Activated CD4-positive, alpha-beta T cell treated with anti-CD3 and anti-CD28 coated beads for 1 hour (primary cell): ENCODE results near the gene AAK1.
"Not testable (repeated sequence)": the region's sequence is repeated elsewhere in the genome, so short reads cannot be mapped to it uniquely, and the experiment has no call there.

Source experiments
- DNase-seq: peaks from one replicate; pipeline ENCODE4 v3.0.0-alpha.2; 2020

Gene AAK1

DNA sequence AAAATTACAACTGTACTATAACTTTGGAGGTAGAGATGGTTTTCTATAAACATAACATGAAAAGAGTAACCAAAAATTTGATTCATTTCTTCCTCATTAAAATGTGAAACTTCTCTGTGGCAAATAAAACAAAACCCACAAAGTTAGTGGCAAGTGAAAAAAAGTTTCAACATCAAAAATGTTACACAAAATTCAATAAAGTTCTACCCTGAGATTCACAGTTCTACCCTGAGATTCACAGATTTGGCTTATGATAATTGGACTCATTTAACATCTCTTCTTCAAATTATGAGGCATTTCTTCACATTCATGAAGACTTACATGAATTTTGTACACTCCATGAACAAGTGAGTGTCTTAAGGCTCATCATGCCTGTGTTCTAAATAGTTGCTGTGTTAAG lies 51.0 kb downstream of the AAK1 start:
- no peak for DNase-seq

DNA sequence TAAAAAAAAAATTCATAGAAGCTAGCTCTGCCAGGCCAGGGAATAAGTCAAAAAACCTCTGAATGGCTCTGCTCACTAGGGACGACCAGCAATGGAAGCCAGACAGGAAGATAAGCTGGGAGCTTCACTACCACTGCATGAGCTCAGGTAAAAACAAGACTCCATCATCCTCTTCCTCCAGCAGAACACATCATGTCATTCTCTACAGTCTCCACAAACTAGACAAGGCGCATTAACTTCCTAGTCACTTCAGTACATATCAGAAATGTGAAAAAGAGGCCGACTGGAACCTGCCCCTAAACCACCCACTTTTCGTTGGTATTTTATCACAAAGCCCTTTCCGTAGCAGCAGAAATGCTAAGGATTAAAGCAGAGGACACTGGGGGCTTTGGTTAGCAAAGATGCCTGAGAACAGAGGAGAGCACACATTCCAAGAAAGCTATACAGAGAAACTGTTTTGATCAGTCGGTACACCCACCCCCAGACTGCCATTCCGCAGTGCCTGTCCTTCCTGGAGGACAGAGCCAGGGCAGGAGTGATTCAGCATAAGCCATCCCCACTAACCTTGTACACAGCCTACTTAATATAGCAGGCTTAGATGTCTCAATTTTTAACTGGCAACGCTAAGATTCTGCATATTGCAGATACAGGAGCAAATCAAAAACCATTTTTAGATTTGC lies 53.4 kb downstream of the AAK1 start:
- DNase-seq, result no peak

DNA sequence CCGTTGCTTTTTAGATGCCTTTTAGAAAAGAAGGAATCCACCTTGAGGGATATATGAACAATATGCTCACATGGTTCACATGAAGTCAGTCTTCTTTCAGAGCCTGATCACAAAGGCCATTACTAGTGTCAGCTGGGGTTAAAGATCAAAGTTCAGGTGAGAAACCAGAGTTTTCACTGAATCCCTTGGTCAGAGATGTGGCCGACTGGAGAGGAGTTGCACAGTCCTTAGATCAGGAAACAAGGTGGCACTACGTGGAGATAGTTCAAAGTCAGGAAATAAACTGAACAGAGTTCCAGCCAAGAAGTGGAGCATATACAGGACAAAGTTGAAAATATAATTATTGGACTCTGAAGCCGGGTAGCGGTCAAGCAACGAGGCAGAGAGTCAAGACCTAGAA lies 54.6 kb downstream of the AAK1 start:
- no peak for DNase-seq

DNA sequence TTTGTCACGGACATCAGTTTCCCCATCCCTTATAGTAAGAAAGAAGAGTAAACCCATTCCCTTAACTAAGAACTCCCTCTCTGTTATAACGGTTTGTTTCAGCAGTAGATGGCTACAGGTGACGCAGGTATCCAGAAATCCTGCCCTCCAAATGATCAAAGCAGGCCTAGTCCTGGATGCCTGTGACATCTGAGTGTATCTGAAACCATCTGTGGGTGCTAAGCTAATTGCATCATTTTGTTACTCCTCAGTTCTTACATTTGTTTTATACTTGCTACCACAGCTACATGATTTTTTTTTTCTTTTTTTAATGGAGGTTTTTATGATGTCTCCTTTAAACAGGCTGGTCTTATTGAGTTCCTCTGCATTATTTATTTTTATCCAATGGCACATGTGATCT lies 55.1 kb downstream of the AAK1 start:
- DNase-seq, result no peak

DNA sequence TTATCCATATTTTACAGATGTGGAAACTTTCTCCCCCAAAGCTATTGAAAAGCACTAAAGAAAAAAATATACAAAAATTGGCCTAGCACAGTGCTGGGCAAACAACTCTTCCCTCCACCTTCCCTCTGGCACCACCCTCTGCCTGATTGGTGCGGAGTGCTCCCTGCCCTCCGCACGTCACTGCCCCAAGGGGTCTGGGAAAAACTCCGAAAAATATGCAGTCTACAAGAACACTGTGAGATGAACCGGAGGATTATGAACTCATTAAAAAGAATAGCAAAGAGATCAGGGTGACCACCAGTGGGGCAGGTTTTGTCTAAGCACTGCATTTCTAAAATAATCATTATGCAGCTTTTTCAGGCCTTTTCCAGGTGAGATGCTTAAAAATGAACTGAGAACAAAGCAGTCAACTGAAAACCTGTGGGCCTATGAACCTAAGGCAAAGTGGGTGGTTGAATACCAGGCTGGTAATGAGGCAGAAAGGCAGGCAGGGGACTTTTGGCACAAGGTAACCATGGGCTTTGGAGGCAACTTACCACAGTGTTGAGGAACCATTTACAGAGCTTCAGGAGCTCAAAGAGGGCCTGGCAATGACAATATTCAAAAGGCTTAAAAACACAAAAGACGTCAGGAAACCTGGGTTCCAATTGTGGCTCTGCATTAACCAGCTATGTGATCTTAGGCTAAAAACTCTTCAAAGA lies 57.5 kb downstream of the AAK1 start:
- DNase-seq, result no peak

DNA sequence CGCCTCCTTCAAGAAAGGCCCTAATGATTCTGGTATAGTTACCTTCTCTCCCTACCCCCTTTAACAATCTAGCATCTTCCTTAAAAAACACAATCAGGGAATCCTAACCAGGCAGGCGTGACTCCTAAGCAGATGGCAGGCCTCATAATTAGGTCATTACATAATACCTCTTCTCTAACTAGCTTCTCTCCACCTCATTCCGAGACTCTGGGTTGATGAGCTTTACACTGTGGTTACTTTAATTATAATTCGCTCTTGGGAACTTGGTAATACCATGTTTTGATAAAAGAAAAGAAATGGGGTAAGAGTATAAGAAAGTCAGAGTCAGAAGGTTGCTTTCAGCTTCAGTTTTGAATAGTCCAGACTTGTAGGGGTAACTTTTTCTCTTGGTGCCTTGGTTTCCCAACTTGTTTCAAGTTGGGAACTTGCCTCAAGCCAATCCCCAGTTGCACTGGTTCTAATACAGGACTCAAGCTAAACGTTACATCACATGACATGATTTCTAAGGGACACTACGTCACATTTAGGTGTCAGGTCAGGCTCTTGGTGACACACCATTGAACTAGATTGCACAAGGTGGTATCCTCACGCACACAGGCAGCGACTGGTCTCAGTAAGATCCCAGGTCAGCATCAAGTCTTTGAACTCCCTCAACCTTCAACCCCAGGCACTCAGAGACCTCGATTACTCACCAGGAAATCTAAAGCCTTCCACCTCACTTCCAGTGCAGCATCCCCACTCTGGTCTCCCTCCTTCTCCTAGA lies 59.2 kb downstream of the AAK1 start:
- DNase-seq, result no peak

DNA sequence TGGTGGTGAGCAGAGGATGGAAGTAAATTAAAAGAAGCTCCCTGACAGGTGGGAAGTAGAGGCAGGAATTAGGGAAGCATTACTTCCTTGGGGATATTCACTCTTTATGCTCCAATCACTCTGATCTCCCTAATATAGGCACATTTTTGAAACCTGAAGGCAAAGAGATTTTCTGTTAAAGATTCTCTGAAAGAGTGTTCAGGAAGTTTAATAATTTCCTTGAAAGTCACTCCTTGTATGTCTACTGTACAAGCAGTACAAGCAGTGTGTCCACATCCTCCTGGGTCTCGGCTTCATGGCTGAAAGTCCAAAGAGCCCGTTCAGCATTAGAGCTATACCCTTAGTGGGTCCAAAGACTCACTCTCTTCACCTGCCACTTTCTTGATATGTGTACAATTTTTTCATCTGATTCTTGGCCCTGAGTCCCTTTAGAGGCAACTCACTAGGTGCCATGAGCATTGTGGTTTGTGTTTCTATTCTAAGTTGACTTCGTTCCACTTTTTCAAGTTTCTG lies 60.2 kb downstream of the AAK1 start:
- no peak for DNase-seq

DNA sequence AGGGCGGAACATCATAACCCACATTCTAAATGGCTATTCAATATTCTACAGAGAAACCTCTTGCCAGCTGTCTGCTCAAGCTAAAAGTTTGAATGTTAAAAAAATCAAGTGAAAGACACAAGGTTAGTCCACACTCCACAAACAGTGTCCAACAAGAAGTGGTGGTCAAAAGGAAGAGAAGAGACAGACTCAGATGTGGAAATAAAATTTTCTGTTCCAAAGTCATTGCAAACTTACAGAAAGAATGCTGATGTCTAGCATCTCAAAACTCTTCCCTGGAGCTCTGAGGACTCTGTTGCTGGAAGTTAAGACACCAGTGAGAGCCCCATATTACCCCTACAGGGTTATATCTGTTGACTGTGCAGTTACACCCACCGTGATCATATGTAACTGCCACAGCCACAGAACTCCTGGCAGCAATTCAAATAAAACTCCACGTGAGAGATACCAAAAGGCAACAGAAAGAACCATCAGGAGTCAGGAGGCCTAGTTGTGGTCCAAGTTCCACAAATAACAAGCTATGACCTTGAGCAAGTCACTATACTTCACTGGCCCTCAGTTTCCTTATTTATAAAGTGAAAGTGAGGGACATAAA lies 60.9 kb downstream of the AAK1 start:
- DNase-seq, result no peak

DNA sequence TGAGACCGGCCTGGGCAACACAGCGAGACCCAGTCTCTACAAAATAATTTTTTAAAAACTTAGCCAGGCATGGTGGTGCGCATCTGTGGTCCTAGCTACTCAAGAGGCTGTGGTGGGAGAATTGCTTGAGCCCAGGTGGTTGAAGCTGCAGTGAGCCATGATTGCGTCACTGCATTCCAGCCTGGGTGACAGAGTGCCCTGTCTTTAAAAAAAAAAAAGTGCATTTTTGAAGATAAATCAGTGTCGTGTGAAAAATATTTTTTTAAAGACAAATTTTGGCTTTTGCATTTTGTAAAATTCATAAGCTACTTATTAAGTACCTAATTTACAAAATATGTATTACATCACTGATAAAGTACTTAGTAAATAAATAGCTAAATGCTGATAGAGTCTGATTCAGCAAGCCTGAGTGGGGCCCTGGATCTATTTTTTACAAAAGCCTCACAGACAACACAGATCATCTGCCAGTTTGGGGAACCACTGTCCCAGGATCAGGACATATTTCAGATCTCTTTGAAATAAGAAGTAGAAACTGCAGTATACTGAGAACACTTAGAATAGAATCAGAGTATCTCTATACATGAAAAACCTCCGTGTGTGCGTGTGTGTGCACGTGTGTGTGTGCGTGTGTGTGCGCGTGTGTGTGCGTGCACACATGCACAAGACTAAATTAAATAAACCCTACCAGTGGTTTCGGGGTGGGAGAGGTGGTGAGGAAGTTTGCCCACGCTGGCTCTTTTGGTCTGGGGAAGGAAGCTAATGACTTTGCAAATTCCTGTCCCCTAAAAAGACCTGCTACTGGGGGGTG lies 61.6 kb downstream of the AAK1 start:
- no peak for DNase-seq

DNA sequence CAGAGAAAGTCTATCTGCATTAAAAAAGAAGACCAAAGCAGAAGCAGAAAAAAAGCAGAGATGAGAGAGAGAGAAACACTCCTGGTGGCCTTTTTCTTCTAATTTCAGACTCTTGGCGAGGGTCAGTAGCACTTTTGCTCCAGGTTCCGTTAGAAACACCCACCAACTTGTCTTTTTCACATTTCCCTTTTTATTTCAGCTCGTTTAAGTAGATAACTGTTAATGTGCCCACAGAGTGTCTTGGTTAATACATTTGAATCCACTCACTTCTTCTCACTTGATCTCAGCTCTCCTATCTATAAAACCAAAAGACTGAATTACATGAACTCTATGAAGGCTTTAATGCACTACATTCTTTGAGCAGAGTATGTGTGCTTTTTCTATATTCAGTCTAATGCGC lies 63.1 kb downstream of the AAK1 start:
- DNase-seq, result no peak

DNA sequence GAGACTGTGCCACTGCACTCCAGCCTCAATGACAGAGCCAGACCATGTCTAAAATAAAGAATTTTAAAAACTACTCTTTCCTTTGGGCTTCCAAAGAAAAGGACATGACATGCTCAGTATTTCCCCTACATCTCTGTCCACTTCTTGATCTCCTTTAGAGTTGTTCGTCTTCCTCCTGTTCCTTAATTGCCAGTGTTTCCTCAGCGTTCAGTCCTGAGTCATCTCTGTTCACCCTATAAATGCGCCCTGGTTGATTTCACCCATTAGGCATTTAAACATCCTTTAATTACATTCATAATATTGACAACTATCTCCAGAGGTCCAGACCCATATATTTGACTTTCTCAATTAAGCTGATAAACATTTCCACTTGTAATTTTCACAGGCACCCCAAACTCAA lies 64.0 kb downstream of the AAK1 start:
- DNase-seq, result no peak

DNA sequence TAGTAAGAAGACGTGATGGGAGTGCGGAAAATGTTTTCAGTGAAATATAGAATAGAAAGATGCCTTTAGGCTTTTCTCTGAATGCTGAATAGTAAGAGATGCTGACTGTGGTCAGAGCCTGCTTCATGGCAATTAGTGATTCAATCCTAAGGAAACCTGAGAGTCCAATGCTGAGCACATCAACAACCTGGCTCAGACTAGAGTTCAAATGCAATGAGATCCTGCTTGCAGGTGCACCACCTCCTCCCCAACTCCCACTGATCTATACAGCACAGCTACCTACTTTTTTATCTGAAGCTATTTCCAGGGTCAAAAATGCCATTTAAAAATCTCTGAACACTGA lies 65.4 kb downstream of the AAK1 start:
- DNase-seq, result no peak

DNA sequence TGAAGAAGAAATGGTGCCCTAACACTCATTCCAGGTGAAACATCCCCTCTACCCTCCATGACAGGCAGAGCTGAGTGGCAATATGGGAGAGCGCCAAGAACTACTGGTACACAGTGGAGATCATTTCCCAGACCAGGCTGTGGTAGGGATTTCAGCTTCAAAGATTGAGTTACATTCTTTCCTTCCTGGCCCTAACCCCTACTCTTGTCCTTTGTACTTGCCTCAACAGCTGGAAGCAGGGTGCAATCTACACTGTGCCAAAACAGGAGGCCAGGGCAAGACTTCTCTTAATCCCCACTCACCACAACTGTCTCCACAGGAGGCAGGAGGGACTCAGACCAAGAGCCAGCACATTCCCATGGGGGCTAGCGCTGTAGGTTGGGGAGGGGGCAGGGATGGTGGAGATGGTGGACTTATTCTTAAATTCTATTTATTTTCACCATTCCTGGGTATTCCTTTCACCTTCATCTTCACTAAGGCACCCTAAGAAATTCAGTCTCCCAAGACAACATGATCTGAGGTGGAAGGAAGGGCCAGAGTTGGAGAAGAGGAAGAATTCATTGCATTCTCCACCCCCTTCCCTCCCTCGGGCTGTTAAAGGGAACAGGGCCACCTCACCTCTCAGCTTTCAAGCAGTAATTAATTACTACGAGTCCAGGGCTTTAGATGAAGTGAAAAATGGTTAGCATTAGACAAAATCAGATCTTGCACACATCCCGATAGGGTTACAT lies 65.9 kb downstream of the AAK1 start:
- no peak for DNase-seq

DNA sequence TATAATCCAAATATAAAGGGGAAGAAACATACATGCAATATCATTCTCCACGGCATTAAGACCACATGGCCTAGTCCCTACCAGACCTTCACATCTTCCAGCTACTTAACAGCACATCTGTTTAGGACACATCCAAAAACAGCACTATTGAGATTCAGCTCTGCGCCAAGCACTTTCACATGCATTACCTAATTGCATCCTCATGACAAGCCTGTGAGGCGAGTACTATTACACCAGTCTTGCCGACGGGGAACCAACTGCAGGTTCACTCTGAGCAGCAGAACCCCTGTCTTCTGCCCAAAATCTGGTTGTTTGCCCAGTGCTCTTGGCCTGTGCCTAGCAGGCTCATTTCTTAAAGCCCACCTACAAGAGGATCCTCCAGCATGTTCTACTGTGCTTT lies 66.7 kb downstream of the AAK1 start:
- no peak for DNase-seq

DNA sequence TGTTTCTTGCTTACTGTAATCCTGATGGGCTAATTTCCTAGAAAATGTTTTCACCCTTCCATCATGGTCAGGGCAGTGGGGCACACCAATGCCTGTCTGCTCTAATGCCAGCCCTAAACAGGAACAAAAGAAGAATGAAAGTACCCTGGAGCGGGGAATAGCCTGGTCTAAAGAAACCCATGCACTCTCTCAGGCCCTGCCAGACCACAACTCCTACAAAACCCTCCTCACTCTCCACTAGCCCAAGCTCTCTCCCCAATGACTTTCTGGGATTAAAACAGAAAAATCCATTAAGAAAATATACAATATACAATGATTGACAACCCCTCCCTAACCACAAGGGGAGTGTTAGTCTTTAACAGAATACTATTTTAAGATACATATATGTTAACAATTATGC lies 67.6 kb downstream of the AAK1 start:
- DNase-seq, result no peak

DNA sequence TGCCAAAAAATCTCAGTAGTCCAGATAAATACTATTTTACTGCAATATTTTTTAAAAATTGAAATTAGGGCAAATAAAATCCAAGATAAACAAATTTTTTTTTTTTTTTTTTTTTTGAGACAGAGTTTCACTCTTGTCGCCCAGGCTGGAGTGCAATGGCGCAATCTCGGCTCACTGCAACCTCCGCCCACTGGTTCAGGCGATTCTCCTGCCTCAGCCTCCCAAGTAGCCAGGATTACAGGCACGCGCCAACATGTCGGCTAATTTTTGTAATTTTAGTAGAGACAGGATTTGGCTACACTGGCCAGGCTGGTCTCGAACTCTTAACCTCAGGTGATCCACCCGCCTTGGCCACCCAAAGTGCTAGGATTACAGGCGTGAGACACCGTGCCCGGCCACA lies 68.2 kb downstream of the AAK1 start:
- DNase-seq, result not testable (repeated sequence)

DNA sequence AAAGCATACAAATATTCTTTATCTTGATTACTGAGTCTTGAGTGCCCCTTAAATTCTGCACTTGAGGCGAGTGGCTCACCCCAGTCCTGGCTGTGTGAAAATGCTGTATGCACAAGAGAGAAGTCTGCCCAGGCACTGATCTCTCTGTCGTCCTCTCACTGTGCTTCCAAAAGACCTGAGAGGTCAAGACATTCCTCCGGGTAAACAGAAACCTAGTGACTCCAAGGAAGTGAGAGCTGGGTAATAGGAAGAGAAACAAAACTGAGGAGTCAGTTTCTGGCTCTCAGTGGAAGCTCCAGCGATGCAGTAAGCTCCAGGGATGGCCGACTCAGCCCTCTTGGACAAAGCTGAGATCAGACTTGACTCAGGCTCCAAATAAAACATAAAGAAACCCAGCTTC lies 70.9 kb downstream of the AAK1 start:
- no peak for DNase-seq

DNA sequence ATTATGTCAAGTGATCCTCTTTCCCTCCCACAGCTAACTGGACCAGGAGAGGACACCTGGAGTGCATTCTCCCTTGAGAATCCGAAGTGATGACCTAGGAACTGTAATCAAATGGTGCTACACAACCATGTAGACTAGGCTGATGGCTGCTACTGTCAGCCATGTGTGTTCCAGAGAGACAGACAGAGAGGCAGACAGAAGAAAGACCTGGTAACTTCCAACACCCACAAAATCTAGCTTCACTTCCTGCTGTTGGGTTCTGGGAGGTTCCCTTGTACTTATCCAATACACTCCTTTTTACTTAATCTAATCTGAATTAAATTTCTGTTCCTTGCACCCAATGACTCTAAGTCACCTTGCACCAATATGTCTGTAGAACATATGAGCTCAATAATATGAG lies 72.3 kb downstream of the AAK1 start:
- DNase-seq, result no peak

DNA sequence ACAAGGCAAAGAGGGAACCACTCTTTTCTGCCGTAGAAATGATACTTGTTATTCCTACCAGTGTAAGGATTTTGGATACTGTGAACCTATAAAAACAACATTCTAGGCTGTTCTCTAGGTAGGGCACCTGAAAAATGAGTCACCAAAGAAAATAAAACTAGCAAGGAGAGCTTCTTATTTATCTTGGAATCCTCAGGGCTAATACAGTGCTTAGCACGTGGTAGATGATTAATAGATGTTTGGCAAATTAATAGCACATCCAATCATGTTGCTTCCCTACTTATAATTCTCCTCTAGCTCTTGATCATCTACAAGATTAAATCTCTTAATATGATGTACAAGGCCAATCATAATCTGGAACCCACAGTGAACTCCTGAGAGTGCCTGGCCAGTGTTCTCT lies 73.1 kb downstream of the AAK1 start:
- no peak for DNase-seq

DNA sequence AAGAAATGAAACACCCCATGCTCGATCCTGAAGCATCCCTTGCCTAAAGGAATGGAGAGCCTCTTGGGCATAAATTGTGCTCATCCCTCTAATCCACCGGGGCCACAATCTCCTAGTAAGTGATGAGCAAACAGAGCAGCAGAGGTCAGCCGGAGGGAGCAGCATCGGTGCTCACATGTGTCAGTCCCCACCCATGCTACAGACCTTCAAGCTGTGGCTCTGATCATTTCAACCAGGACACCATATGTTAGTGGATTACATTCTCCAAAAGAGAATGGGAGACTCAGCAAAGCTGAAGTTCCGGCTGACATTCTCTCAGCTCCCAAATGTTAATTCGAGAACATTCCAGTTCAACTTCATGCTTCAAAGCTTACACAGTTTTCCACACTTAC lies 75.6 kb downstream of the AAK1 start:
- DNase-seq, result no peak

DNA sequence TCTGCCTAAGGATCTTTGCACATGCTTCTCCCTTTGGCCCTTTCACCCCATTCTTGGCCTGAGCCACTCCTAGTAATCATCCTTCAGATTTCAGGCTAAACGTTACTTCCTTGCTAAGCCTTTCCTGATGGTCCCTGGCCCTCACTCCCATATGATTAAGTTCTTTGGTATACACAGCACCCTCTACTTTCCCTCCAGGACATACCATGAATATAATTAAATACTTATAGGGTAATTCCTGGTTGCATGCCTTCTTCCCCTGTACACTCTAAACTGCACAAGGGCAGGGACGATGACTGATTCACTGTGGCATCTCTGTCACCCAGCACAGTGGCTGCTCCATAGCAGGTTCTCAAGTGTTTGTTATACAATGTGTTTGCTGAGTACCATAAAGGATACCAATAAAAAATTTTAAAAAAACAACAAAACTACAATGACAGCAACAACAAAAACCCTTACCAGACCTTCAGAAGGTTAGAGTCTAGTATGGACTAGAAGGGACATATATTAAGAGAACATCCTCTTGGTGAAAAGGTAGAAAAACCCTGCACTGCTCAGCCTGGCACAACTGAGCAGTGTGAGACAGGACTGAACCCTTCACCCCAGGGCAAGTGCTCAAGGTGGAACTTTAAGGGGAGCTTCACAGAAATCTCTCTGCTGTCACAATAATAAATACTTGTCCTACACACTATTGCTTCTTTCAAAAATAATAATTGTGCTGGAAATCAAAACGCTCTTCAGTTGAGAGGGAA lies 76.2 kb downstream of the AAK1 start:
- no peak for DNase-seq
